Spleen (tissue), 7 donors: Measurements from ENCODE around the gene RNF115.

Experiments used
- POLR2A ChIP-seq, 3 donors: fragments of 450-650 bp; IDR thresholded peaks; one replicate each; pipeline ENCODE4 v1.5.1; 2017; ENCODE audit warnings: antibody characterized with exemption in 3 of 3, mild to moderate bottlenecking in 1 of 3
- POLR2AphosphoS5 ChIP-seq, 3 donors: sonication (generic); formaldehyde crosslinking; IDR thresholded peaks; one replicate each; pipeline ENCODE4 v1.5.1; 2017; ENCODE audit warnings: antibody characterized with exemption in 3 of 3
- TF ChIP-seq, protein P1 (sequence below), 11 experiments: fragments of 200-600 bp in 7 of 11; fragments of 450-650 bp in 4 of 11; sonication (generic) in 4 of 11; IDR thresholded peaks in 8 of 11; conservative IDR thresholded peaks in 3 of 11; 1 replicate in 7 of 11; 2 replicates in 4 of 11; pipeline versions ENCODE4 v1.4.0 to v1.8.0; 2016 to 2021; ENCODE audit warnings: antibody characterized with exemption in 11 of 11, inconsistent platforms in 4 of 11, mild to moderate bottlenecking in 1 of 11
- donor health status: DM: no; HTN: no; CAD: no; lungs with moderate emphysema.
- donor health status: DM: no; HTN: no; CAD: no.
- donor health status: DM: no; HTN: no; CAD: no.

GRCh38 chr1:145871994-145872924, 48.4 kb upstream of the RNF115 start:
- peak in 2 of 3 donors; percentile 48 to 59 for TF ChIP-seq POLR2AphosphoS5 (IDR thresholded peaks at IDR 0.05)
- TF ChIP-seq, protein P1, sequence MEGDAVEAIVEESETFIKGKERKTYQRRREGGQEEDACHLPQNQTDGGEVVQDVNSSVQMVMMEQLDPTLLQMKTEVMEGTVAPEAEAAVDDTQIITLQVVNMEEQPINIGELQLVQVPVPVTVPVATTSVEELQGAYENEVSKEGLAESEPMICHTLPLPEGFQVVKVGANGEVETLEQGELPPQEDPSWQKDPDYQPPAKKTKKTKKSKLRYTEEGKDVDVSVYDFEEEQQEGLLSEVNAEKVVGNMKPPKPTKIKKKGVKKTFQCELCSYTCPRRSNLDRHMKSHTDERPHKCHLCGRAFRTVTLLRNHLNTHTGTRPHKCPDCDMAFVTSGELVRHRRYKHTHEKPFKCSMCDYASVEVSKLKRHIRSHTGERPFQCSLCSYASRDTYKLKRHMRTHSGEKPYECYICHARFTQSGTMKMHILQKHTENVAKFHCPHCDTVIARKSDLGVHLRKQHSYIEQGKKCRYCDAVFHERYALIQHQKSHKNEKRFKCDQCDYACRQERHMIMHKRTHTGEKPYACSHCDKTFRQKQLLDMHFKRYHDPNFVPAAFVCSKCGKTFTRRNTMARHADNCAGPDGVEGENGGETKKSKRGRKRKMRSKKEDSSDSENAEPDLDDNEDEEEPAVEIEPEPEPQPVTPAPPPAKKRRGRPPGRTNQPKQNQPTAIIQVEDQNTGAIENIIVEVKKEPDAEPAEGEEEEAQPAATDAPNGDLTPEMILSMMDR (IDR thresholded peaks at IDR 0.05 in 8 of 11, conservative IDR thresholded peaks at IDR 0.05 in 3 of 11) = no peak
- no peak for TF ChIP-seq POLR2A (IDR thresholded peaks at IDR 0.05)
